ENCODE measurements around the gene ABCA13.

Gene ABCA13

DNA sequence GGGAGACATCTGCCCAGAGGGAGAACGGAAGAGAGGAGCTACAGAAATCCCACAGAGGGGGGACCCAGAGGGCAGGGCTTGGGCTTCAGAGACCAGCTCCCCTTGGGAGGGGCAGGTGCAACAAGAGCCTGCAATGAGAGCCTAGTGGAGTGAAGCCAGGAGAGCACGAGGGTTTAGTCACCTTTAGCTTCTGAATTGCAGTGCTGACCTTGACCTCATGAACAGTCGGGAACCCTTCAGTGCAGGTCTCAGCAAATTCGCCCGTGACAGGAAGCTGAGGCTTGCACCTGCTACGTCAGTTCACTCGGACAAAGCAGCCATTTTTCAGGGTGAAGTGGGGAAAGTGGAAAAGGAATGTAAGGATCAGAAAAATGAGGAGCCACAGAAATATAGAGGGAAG lies 446.2 kb downstream of the ABCA13 start:
- Histone ChIP-seq H3K27me3 (ENCODE audit: insufficient read depth, poor library complexity, severe bottlenecking) (no peaks in the 10 kb centered on the region), H3K4me3 (replicated peaks; ENCODE audit: insufficient read depth, low read length) (no peak overlapping the region), H3K27ac (replicated peaks) (no peak overlapping the region)
- no peak for DNase-seq (ENCODE audit: low read depth in 1 of 2, low spot score in 1 of 2)
- TF ChIP-seq POLR2AphosphoS5 (IDR thresholded peaks at IDR 0.05; ENCODE audit: low read depth) (no peak), SPI1 (IDR thresholded peaks at IDR 0.05; ENCODE audit: borderline replicate concordance, low read depth) (no peak), GABPA (IDR thresholded peaks at IDR 0.05; ENCODE audit: low read depth) (no peak)
- TF ChIP-seq, protein P1, sequence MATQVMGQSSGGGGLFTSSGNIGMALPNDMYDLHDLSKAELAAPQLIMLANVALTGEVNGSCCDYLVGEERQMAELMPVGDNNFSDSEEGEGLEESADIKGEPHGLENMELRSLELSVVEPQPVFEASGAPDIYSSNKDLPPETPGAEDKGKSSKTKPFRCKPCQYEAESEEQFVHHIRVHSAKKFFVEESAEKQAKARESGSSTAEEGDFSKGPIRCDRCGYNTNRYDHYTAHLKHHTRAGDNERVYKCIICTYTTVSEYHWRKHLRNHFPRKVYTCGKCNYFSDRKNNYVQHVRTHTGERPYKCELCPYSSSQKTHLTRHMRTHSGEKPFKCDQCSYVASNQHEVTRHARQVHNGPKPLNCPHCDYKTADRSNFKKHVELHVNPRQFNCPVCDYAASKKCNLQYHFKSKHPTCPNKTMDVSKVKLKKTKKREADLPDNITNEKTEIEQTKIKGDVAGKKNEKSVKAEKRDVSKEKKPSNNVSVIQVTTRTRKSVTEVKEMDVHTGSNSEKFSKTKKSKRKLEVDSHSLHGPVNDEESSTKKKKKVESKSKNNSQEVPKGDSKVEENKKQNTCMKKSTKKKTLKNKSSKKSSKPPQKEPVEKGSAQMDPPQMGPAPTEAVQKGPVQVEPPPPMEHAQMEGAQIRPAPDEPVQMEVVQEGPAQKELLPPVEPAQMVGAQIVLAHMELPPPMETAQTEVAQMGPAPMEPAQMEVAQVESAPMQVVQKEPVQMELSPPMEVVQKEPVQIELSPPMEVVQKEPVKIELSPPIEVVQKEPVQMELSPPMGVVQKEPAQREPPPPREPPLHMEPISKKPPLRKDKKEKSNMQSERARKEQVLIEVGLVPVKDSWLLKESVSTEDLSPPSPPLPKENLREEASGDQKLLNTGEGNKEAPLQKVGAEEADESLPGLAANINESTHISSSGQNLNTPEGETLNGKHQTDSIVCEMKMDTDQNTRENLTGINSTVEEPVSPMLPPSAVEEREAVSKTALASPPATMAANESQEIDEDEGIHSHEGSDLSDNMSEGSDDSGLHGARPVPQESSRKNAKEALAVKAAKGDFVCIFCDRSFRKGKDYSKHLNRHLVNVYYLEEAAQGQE (IDR thresholded peaks at IDR 0.05; ENCODE audit: insufficient replicate concordance, low read depth), result no peak
- TF ChIP-seq, protein P2, sequence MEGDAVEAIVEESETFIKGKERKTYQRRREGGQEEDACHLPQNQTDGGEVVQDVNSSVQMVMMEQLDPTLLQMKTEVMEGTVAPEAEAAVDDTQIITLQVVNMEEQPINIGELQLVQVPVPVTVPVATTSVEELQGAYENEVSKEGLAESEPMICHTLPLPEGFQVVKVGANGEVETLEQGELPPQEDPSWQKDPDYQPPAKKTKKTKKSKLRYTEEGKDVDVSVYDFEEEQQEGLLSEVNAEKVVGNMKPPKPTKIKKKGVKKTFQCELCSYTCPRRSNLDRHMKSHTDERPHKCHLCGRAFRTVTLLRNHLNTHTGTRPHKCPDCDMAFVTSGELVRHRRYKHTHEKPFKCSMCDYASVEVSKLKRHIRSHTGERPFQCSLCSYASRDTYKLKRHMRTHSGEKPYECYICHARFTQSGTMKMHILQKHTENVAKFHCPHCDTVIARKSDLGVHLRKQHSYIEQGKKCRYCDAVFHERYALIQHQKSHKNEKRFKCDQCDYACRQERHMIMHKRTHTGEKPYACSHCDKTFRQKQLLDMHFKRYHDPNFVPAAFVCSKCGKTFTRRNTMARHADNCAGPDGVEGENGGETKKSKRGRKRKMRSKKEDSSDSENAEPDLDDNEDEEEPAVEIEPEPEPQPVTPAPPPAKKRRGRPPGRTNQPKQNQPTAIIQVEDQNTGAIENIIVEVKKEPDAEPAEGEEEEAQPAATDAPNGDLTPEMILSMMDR (IDR thresholded peaks at IDR 0.05; ENCODE audit: insufficient read depth, low read length), result no peak

DNA sequence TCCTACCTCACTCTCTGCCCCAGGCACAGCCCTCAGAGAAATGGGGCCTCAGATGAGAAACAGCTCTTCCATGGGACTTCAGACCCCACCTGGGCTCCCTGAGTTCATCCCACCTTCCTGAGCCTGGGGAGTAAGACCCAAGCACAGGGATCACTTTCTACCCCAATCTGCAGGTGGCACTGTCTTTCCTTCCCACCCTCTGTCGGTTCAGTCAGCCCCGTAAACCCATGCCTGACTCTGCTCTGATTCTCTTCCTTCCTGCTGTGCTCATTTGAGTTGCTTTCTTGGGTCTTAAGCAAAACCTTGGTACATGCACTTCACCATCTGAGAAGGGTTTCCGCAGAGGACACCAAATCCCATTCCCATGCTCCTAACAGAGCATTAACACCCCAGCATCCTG lies 446.7 kb downstream of the ABCA13 start:
- no peak for DNase-seq (ENCODE audit: low read depth in 1 of 2, low spot score in 1 of 2)
- Histone ChIP-seq H3K27me3 (ENCODE audit: insufficient read depth, poor library complexity, severe bottlenecking) (no peaks in the 10 kb centered on the region), H3K4me3 (replicated peaks; ENCODE audit: insufficient read depth, low read length) (no peak overlapping the region), H3K27ac (replicated peaks) (no peak overlapping the region)
- TF ChIP-seq SPI1 (IDR thresholded peaks at IDR 0.05; ENCODE audit: borderline replicate concordance, low read depth), result no peak
- TF ChIP-seq, protein P2 (IDR thresholded peaks at IDR 0.05; ENCODE audit: insufficient read depth, low read length), result peak; percentile 1
- no peak for TF ChIP-seq POLR2AphosphoS5 (IDR thresholded peaks at IDR 0.05; ENCODE audit: low read depth)
- TF ChIP-seq, protein P1 (IDR thresholded peaks at IDR 0.05; ENCODE audit: insufficient replicate concordance, low read depth), result no peak
- no peak for TF ChIP-seq GABPA (IDR thresholded peaks at IDR 0.05; ENCODE audit: low read depth)

DNA sequence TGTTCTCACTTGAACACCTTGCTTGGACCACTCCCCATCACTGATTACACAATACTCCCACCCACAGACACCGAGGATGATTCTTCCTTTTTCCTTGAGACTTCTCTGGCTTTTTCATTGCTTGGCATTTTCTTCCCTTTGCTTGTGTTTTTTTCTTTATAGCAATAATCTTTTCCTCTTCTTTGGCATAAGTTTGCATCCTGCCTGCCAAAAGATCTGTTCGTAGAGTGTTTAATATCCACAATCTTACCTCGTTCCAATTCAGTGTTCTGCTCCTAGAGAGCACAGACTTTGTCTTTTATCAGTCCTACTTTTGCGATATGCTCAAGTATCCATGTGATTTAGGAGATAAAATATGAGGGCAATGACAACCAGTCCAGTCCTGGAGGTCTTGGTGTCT lies 449.8 kb downstream of the ABCA13 start:
- no peak for DNase-seq (ENCODE audit: low read depth in 1 of 2, low spot score in 1 of 2)
- TF ChIP-seq, protein P1 (IDR thresholded peaks at IDR 0.05; ENCODE audit: insufficient replicate concordance, low read depth), result no peak
- no peak for TF ChIP-seq SPI1 (IDR thresholded peaks at IDR 0.05; ENCODE audit: borderline replicate concordance, low read depth)
- no peak for TF ChIP-seq POLR2AphosphoS5 (IDR thresholded peaks at IDR 0.05; ENCODE audit: low read depth)
- TF ChIP-seq GABPA (IDR thresholded peaks at IDR 0.05; ENCODE audit: low read depth), result no peak
- TF ChIP-seq, protein P2 (IDR thresholded peaks at IDR 0.05; ENCODE audit: insufficient read depth, low read length), result no peak
- Histone ChIP-seq H3K27me3 (ENCODE audit: insufficient read depth, poor library complexity, severe bottlenecking) (no peaks in the 10 kb centered on the region), H3K27ac (replicated peaks) (no peak overlapping the region), H3K4me3 (replicated peaks; ENCODE audit: insufficient read depth, low read length) (no peak overlapping the region)
